Measurements from ENCODE around the gene DSP.

Gene DSP

GRCh38 chr6:7628479-7628878, 87.0 kb downstream of the DSP start:
- no peak overlapping the region for H3K4me3 ChIP-seq (replicated peaks; ENCODE audit: insufficient read depth, low read length)
- no peak overlapping the region for H3K27ac ChIP-seq (replicated peaks)
- TF ChIP-seq, protein P1, sequence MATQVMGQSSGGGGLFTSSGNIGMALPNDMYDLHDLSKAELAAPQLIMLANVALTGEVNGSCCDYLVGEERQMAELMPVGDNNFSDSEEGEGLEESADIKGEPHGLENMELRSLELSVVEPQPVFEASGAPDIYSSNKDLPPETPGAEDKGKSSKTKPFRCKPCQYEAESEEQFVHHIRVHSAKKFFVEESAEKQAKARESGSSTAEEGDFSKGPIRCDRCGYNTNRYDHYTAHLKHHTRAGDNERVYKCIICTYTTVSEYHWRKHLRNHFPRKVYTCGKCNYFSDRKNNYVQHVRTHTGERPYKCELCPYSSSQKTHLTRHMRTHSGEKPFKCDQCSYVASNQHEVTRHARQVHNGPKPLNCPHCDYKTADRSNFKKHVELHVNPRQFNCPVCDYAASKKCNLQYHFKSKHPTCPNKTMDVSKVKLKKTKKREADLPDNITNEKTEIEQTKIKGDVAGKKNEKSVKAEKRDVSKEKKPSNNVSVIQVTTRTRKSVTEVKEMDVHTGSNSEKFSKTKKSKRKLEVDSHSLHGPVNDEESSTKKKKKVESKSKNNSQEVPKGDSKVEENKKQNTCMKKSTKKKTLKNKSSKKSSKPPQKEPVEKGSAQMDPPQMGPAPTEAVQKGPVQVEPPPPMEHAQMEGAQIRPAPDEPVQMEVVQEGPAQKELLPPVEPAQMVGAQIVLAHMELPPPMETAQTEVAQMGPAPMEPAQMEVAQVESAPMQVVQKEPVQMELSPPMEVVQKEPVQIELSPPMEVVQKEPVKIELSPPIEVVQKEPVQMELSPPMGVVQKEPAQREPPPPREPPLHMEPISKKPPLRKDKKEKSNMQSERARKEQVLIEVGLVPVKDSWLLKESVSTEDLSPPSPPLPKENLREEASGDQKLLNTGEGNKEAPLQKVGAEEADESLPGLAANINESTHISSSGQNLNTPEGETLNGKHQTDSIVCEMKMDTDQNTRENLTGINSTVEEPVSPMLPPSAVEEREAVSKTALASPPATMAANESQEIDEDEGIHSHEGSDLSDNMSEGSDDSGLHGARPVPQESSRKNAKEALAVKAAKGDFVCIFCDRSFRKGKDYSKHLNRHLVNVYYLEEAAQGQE (IDR thresholded peaks at IDR 0.05; ENCODE audit: insufficient replicate concordance, low read depth): no peak
- TF ChIP-seq, protein P2, sequence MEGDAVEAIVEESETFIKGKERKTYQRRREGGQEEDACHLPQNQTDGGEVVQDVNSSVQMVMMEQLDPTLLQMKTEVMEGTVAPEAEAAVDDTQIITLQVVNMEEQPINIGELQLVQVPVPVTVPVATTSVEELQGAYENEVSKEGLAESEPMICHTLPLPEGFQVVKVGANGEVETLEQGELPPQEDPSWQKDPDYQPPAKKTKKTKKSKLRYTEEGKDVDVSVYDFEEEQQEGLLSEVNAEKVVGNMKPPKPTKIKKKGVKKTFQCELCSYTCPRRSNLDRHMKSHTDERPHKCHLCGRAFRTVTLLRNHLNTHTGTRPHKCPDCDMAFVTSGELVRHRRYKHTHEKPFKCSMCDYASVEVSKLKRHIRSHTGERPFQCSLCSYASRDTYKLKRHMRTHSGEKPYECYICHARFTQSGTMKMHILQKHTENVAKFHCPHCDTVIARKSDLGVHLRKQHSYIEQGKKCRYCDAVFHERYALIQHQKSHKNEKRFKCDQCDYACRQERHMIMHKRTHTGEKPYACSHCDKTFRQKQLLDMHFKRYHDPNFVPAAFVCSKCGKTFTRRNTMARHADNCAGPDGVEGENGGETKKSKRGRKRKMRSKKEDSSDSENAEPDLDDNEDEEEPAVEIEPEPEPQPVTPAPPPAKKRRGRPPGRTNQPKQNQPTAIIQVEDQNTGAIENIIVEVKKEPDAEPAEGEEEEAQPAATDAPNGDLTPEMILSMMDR (IDR thresholded peaks at IDR 0.05; ENCODE audit: insufficient read depth, low read length): no peak
- TF ChIP-seq POLR2AphosphoS5 (IDR thresholded peaks at IDR 0.05; ENCODE audit: low read depth) (no peak), SPI1 (IDR thresholded peaks at IDR 0.05; ENCODE audit: borderline replicate concordance, low read depth) (no peak), GABPA (IDR thresholded peaks at IDR 0.05; ENCODE audit: low read depth) (no peak)
- DNase-seq (ENCODE audit: low read depth in 1 of 2, low spot score in 1 of 2): no peak
- no peaks in the 10 kb centered on the region for H3K27me3 ChIP-seq (ENCODE audit: insufficient read depth, poor library complexity, severe bottlenecking)

DNA sequence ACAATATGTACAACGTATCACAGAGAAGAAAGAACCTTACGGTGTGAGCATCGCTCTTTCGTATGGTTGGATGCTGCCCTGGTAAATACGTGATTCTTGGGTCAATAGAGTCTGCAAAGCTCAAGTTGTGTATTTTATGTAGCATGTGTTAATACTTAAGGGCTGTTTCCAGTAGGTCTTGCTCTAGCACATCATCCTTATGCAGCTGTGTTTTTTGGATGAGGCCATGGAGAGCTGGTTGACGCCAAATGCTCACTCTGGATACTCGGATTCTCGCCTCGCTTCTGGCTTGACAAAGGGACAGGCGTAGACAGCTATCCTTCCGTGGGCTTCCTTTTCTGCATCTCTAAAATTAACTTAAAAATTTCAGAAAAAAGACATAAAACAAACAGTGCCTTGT, 87.4 kb downstream of the DSP start:
- H3K27ac ChIP-seq (replicated peaks): no peak overlapping the region
- no peak overlapping the region for H3K4me3 ChIP-seq (replicated peaks; ENCODE audit: insufficient read depth, low read length)
- TF ChIP-seq POLR2AphosphoS5 (IDR thresholded peaks at IDR 0.05; ENCODE audit: low read depth): no peak
- no peak for TF ChIP-seq GABPA (IDR thresholded peaks at IDR 0.05; ENCODE audit: low read depth)
- TF ChIP-seq, protein P2 (IDR thresholded peaks at IDR 0.05; ENCODE audit: insufficient read depth, low read length): no peak
- TF ChIP-seq, protein P1 (IDR thresholded peaks at IDR 0.05; ENCODE audit: insufficient replicate concordance, low read depth): no peak
- no peak for TF ChIP-seq SPI1 (IDR thresholded peaks at IDR 0.05; ENCODE audit: borderline replicate concordance, low read depth)
- H3K27me3 ChIP-seq (ENCODE audit: insufficient read depth, poor library complexity, severe bottlenecking): no peaks in the 10 kb centered on the region
- no peak for DNase-seq (ENCODE audit: low read depth in 1 of 2, low spot score in 1 of 2)

GRCh38 chr6:7629321-7629720, 87.8 kb downstream of the DSP start:
- H3K27me3 ChIP-seq (ENCODE audit: insufficient read depth, poor library complexity, severe bottlenecking): no peaks in the 10 kb centered on the region
- no peak for DNase-seq (ENCODE audit: low read depth in 1 of 2, low spot score in 1 of 2)
- TF ChIP-seq GABPA (IDR thresholded peaks at IDR 0.05; ENCODE audit: low read depth) (no peak), POLR2AphosphoS5 (IDR thresholded peaks at IDR 0.05; ENCODE audit: low read depth) (no peak)
- TF ChIP-seq, protein P1 (IDR thresholded peaks at IDR 0.05; ENCODE audit: insufficient replicate concordance, low read depth): no peak
- H3K27ac ChIP-seq (replicated peaks): no peak overlapping the region
- no peak overlapping the region for H3K4me3 ChIP-seq (replicated peaks; ENCODE audit: insufficient read depth, low read length)
